PC-9 (cell line): Measurements from ENCODE around the gene MYLK. TPM values are rescaled to one million over a fixed set of nuclear protein-coding genes. Genes with fewer than 3 reads are reported as not detected.

Source experiments
- BruUV-seq: library from RNA; stranded (reverse); fragments of 400-500 nt; replicated peaks from 2 replicates; lab custom pipeline; 2021; lab: Mats Ljungman, UMichigan
- CTCF ChIA-PET: fragments of 300-600 bp; sonication (Branson Sonifier 250); formaldehyde crosslinking; loops from one replicate; lab custom pipeline; 2022; ENCODE audit warnings: antibody characterized with exemption; lab: Charles Lee
- POLR2A ChIA-PET: fragments of 300-600 bp; sonication (Branson Sonifier 250); formaldehyde crosslinking; loops from one replicate; lab custom pipeline; 2022; ENCODE audit warnings: antibody characterized with exemption; ENCODE audit not compliant: unreplicated experiment; lab: Charles Lee
- DNase-seq, 2 experiments: peaks; one replicate each; pipeline versions ENCODE4 v3.0.0 to v3.0.0-alpha.2; 2015 to 2022; ENCODE audit warnings: mixed read lengths in 1 of 2
- H2AFZ ChIP-seq: fragments of 200-600 bp; sonication (generic); 2 replicates; pipeline ENCODE4 v1.8.1; 2017; ENCODE audit warnings: antibody characterized with exemption
- H3F3A ChIP-seq: fragments of 200-600 bp; sonication (generic); 2 replicates; pipeline ENCODE4 v1.8.1; 2017; ENCODE audit warnings: antibody characterized with exemption, mild to moderate bottlenecking, low read depth; ENCODE audit not compliant: insufficient read depth
- H3K27ac ChIP-seq: fragments of 200-600 bp; sonication (generic); 2 replicates; pipeline ENCODE4 v1.6.1; 2016; ENCODE audit warnings: mixed run types
- H3K27me3 ChIP-seq: fragments of 200-600 bp; sonication (generic); 2 replicates; pipeline ENCODE4 v1.6.1; 2016; ENCODE audit warnings: low read depth, mixed run types; ENCODE audit not compliant: insufficient read depth
- H3K36me3 ChIP-seq: fragments of 200-600 bp; sonication (generic); 2 replicates; pipeline ENCODE4 v1.6.1; 2016; ENCODE audit warnings: low read depth, mixed run types
- H3K4me1 ChIP-seq: fragments of 200-600 bp; sonication (generic); replicated peaks from 2 replicates; pipeline ENCODE4 v1.6.1; 2016; ENCODE audit warnings: mixed run types; ENCODE audit not compliant: insufficient read depth
- H3K4me2 ChIP-seq: fragments of 200-600 bp; sonication (generic); 2 replicates; pipeline ENCODE4 v1.6.1; 2017; ENCODE audit warnings: mixed run types
- H3K4me3 ChIP-seq: fragments of 200-600 bp; sonication (generic); 2 replicates; pipeline ENCODE4 v1.6.1; 2016; ENCODE audit warnings: mixed run types
- H3K79me2 ChIP-seq: fragments of 200-600 bp; sonication (generic); 2 replicates; pipeline ENCODE4 v1.6.1; 2017; ENCODE audit warnings: low read depth, mixed run types
- H3K9me2 ChIP-seq: fragments of 200-600 bp; sonication (generic); 2 replicates; pipeline ENCODE4 v1.8.1; 2017; ENCODE audit warnings: mild to moderate bottlenecking; ENCODE audit not compliant: insufficient read depth
- H3K9me3 ChIP-seq: fragments of 200-600 bp; sonication (generic); 2 replicates; pipeline ENCODE4 v1.8.1; 2016; ENCODE audit warnings: low read depth; ENCODE audit not compliant: insufficient read depth
- H4K20me1 ChIP-seq: fragments of 200-600 bp; sonication (generic); 2 replicates; pipeline ENCODE4 v1.8.1; 2017; ENCODE audit not compliant: insufficient read depth
- CTCF ChIP-seq: fragments of 200-600 bp; sonication (generic); conservative IDR thresholded peaks from 2 replicates; pipeline ENCODE4 v1.6.1; 2017; ENCODE audit warnings: mixed run types, antibody characterized with exemption, mild to moderate bottlenecking, moderate library complexity
- EZH2 ChIP-seq: fragments of 200-600 bp; sonication (generic); IDR thresholded peaks from 2 replicates; pipeline ENCODE4 v1.8.0; 2017; ENCODE audit warnings: antibody characterized with exemption, low read depth
- intact Hi-C: fragments of 100-400 bp; cut with micrococcal nuclease; formaldehyde crosslinking; loops from one replicate; pipeline ENCODE4 v1.10.0; 2022; ENCODE audit not compliant: unreplicated experiment
- total RNA-seq: library from RNA; stranded (reverse); gene quantifications from 2 replicates; pipeline ENCODE4 v1.2.3, GENCODE V29; 2021

Gene MYLK
- total RNA-seq, 1 experiment from 2014 or later, result 0.72 TPM

GRCh38 chr3:123595396-123596180, 288.5 kb downstream of the MYLK start:
- ChIA-PET CTCF (no interaction called here), POLR2A (interaction anchor here (0.7 kb wide), 1 partner anchor 132 kb away, joined by 5 read pairs; no protein-coding TSS in a partner anchor)
- TF ChIP-seq EZH2, result no peak
- TF ChIP-seq CTCF, result no peak
- H4K20me1 ChIP-seq, result no peaks in the 10 kb centered on the region
- peaks cover 8% of the 10 kb centered on the region; the same call in 1 of the 2 replicates for H3K9me3 ChIP-seq
- H2AFZ ChIP-seq, result no peak overlapping the region
- no peak overlapping the region for H3K4me3 ChIP-seq
- H3K27me3 ChIP-seq, result no peaks in the 10 kb centered on the region
- no peaks in the 10 kb centered on the region for H3K9me2 ChIP-seq
- H3K79me2 ChIP-seq, result no peaks in the 10 kb centered on the region
- no peak overlapping the region for H3K4me2 ChIP-seq
- peaks cover 1% of the 10 kb centered on the region for H3F3A ChIP-seq
- H3K27ac ChIP-seq, result no peak overlapping the region
- no peak for DNase-seq
- peaks cover 6% of the 10 kb centered on the region for H3K4me1 ChIP-seq
- intact Hi-C loops, result no loop called here
- peaks cover 4% of the 10 kb centered on the region; the same call in 1 of the 2 replicates for H3K36me3 ChIP-seq
- no TSS peak for BruUV-seq

GRCh38 chr3:123593381-123593780, 290.8 kb downstream of the MYLK start:
- H4K20me1 ChIP-seq, result no peaks in the 10 kb centered on the region
- TF ChIP-seq CTCF (no peak), EZH2 (no peak)
- H3K4me3 ChIP-seq, result no peak overlapping the region
- DNase-seq, result no peak
- no peaks in the 10 kb centered on the region for H3F3A ChIP-seq
- no peak overlapping the region for H3K27ac ChIP-seq
- no TSS peak for BruUV-seq
- ChIA-PET CTCF (no interaction called here), POLR2A (no interaction called here)
- H3K36me3 ChIP-seq, result peaks cover 8% of the 10 kb centered on the region; the same call in 1 of the 2 replicates
- no peaks in the 10 kb centered on the region for H3K4me1 ChIP-seq
- H3K4me2 ChIP-seq, result no peak overlapping the region
- no peak overlapping the region for H2AFZ ChIP-seq
- H3K9me3 ChIP-seq, result peaks cover 27% of the 10 kb centered on the region
- intact Hi-C loops, result no loop called here
- H3K9me2 ChIP-seq, result no peaks in the 10 kb centered on the region
- H3K27me3 ChIP-seq, result no peaks in the 10 kb centered on the region
- H3K79me2 ChIP-seq, result peaks cover 6% of the 10 kb centered on the region

- H3K27me3 ChIP-seq, result no peaks in the 10 kb centered on the region
- intact Hi-C loops, result no loop called here
- H3K9me3 ChIP-seq, result peaks cover 27% of the 10 kb centered on the region
- H2AFZ ChIP-seq, result no peak overlapping the region
- H3K4me1 ChIP-seq, result peaks cover 21% of the 10 kb centered on the region
- TF ChIP-seq CTCF, result no peak
- TF ChIP-seq EZH2, result no peak
- peaks cover 15% of the 10 kb centered on the region; the same call in 1 of the 2 replicates for H3K36me3 ChIP-seq
- H3K4me2 ChIP-seq, result no peak overlapping the region
- ChIA-PET POLR2A (interaction anchor here (0.7 kb wide), 1 partner anchor 12 kb away, joined by 7 read pairs; no protein-coding TSS in a partner anchor), CTCF (no interaction called here)
- BruUV-seq, result no TSS peak
- no peaks in the 10 kb centered on the region for H4K20me1 ChIP-seq
- no peaks in the 10 kb centered on the region for H3K9me2 ChIP-seq
- H3K27ac ChIP-seq, result no peak overlapping the region
- DNase-seq, result no peak
- no peak overlapping the region for H3K4me3 ChIP-seq
- peaks cover 26% of the 10 kb centered on the region for H3K79me2 ChIP-seq
- peaks cover 15% of the 10 kb centered on the region; the same call in 1 of the 2 replicates for H3F3A ChIP-seq
Measured at GRCh38 chr3:123590685-123591450, 293.3 kb downstream of the MYLK start.
